Ectodermal cell (in vitro differentiated cells): Measurements from ENCODE around the gene KMT5B.
"Not testable (repeated sequence)": the region's sequence is repeated elsewhere in the genome, so short reads cannot be mapped to it uniquely, and the experiment has no call there.

Experiments
- H3K27ac ChIP-seq: 2 replicates; pipeline ENCODE4 v1.7.0; 2013; ENCODE audit warnings: mild to moderate bottlenecking, low read depth, low read length; ENCODE audit not compliant: insufficient read depth, poor library complexity, severe bottlenecking
- H3K27me3 ChIP-seq: 2 replicates; pipeline ENCODE4 v1.7.0; 2013; ENCODE audit warnings: mild to moderate bottlenecking, low read length; ENCODE audit not compliant: insufficient read depth, control insufficient read depth, poor library complexity, severe bottlenecking
- H3K36me3 ChIP-seq: one replicate; pipeline ENCODE4 v1.7.0; 2013; ENCODE audit warnings: low read length; ENCODE audit not compliant: control insufficient read depth, insufficient read depth
- H3K4me1 ChIP-seq: one replicate; pipeline ENCODE4 v1.7.0; 2013; ENCODE audit warnings: low read length; ENCODE audit not compliant: control insufficient read depth, insufficient read depth
- H3K4me3 ChIP-seq: 2 replicates; pipeline ENCODE4 v1.7.0; 2013; ENCODE audit warnings: low read depth, low read length, control low read depth; ENCODE audit not compliant: insufficient read depth
- H3K9me3 ChIP-seq: 2 replicates; pipeline ENCODE4 v1.7.0; 2013; ENCODE audit warnings: mild to moderate bottlenecking, low read length, moderate library complexity; ENCODE audit not compliant: control insufficient read depth
- WGBS, 2 experiments: methylation state at CpG; one replicate each; pipeline ENCODE4 v1.1.7; 2013; ENCODE audit warnings: missing lambda C conversion rate in 2 of 2; 5-methylcytosine and 5-hydroxymethylcytosine counted together

KMT5B gene

GRCh38 chr11:68255526-68255925 lies 42.4 kb upstream of the KMT5B start:
- H3K36me3 ChIP-seq = no peaks in the 10 kb centered on the region
- peaks cover 6% of the 10 kb centered on the region for H3K4me1 ChIP-seq
- WGBS, 2 experiments = 89 to 91% methylated on average over 13 of the region's 13 CpGs
- no peak overlapping the region for H3K4me3 ChIP-seq
- no peaks in the 10 kb centered on the region for H3K27me3 ChIP-seq
- H3K27ac ChIP-seq = no peak overlapping the region
- no peaks in the 10 kb centered on the region for H3K9me3 ChIP-seq

- 90 to 91% methylated on average over 14 of the region's 14 CpGs for WGBS, 2 experiments
- no peaks in the 10 kb centered on the region for H3K9me3 ChIP-seq
- no peak overlapping the region for H3K27ac ChIP-seq
- H3K36me3 ChIP-seq = no peaks in the 10 kb centered on the region
- peaks cover 6% of the 10 kb centered on the region for H3K4me1 ChIP-seq
- H3K4me3 ChIP-seq = no peak overlapping the region
- H3K27me3 ChIP-seq = no peaks in the 10 kb centered on the region
Measured at GRCh38 chr11:68254421-68254820, 41.3 kb upstream of the KMT5B start.

- no peaks in the 10 kb centered on the region for H3K27me3 ChIP-seq
- H3K27ac ChIP-seq = no peak overlapping the region
- no peak overlapping the region for H3K4me3 ChIP-seq
- no peaks in the 10 kb centered on the region for H3K36me3 ChIP-seq
- WGBS, 2 experiments = 93 to 96% methylated on average over 3 of the region's 3 CpGs
- H3K4me1 ChIP-seq = peaks cover 6% of the 10 kb centered on the region
- no peaks in the 10 kb centered on the region for H3K9me3 ChIP-seq
Measured at GRCh38 chr11:68251765-68252164, 38.7 kb upstream of the KMT5B start.

GRCh38 chr11:68244912-68245311 lies 31.8 kb upstream of the KMT5B start:
- not testable (repeated sequence) for H3K27me3 ChIP-seq, H3K4me3 ChIP-seq, H3K4me1 ChIP-seq, H3K9me3 ChIP-seq, H3K36me3 ChIP-seq, H3K27ac ChIP-seq
- WGBS, 2 experiments = 65 to 74% methylated on average over 4 of the region's 5 CpGs

- H3K4me3 ChIP-seq, H3K9me3 ChIP-seq, H3K36me3 ChIP-seq, H3K4me1 ChIP-seq, H3K27ac ChIP-seq, H3K27me3 ChIP-seq: not testable (repeated sequence)
- WGBS, 2 experiments = 80 to 98% methylated on average over 1 of the region's 1 CpG
Measured at GRCh38 chr11:68243847-68244246, 30.8 kb upstream of the KMT5B start.

- H3K4me3 ChIP-seq = no peak overlapping the region
- H3K27me3 ChIP-seq = no peaks in the 10 kb centered on the region
- H3K27ac ChIP-seq = no peak overlapping the region
- no peaks in the 10 kb centered on the region for H3K9me3 ChIP-seq
- WGBS, 2 experiments = 89 to 92% methylated on average over 2 of the region's 2 CpGs
- H3K36me3 ChIP-seq = no peaks in the 10 kb centered on the region
- no peaks in the 10 kb centered on the region for H3K4me1 ChIP-seq
Measured at GRCh38 chr11:68242616-68243015, 29.5 kb upstream of the KMT5B start.

GRCh38 chr11:68231621-68232020 lies 18.5 kb upstream of the KMT5B start:
- H3K9me3 ChIP-seq = no peaks in the 10 kb centered on the region
- H3K27ac ChIP-seq = no peak overlapping the region
- WGBS, 2 experiments = 92 to 95% methylated on average over 7 of the region's 7 CpGs
- H3K27me3 ChIP-seq = no peaks in the 10 kb centered on the region
- H3K36me3 ChIP-seq = no peaks in the 10 kb centered on the region
- no peaks in the 10 kb centered on the region for H3K4me1 ChIP-seq
- no peak overlapping the region for H3K4me3 ChIP-seq

- WGBS, 2 experiments = 90% methylated on average over 1 of the region's 1 CpG; no CpG with 5 or more reads in 1 of the 2 experiments
- H3K9me3 ChIP-seq = no peaks in the 10 kb centered on the region
- H3K27ac ChIP-seq = no peak overlapping the region
- H3K4me3 ChIP-seq = no peak overlapping the region
- H3K27me3 ChIP-seq = no peaks in the 10 kb centered on the region
- no peaks in the 10 kb centered on the region for H3K36me3 ChIP-seq
- H3K4me1 ChIP-seq = no peaks in the 10 kb centered on the region
Measured at GRCh38 chr11:68229601-68230000, 16.5 kb upstream of the KMT5B start.

GRCh38 chr11:68226421-68226820 lies 13.3 kb upstream of the KMT5B start:
- Histone ChIP-seq H3K36me3 (no peaks in the 10 kb centered on the region), H3K4me3 (no peak overlapping the region), H3K4me1 (no peaks in the 10 kb centered on the region), H3K27me3 (no peaks in the 10 kb centered on the region), H3K27ac (no peak overlapping the region), H3K9me3 (no peaks in the 10 kb centered on the region)
- 94 to 95% methylated on average over 9 of the region's 9 CpGs for WGBS, 2 experiments

GRCh38 chr11:68224606-68225005 lies 11.5 kb upstream of the KMT5B start:
- H3K4me1 ChIP-seq = no peaks in the 10 kb centered on the region
- 93 to 94% methylated on average over 11 of the region's 11 CpGs for WGBS, 2 experiments
- no peaks in the 10 kb centered on the region for H3K27me3 ChIP-seq
- H3K36me3 ChIP-seq = no peaks in the 10 kb centered on the region
- H3K9me3 ChIP-seq = no peaks in the 10 kb centered on the region
- H3K27ac ChIP-seq = no peak overlapping the region
- H3K4me3 ChIP-seq = no peak overlapping the region

- Histone ChIP-seq H3K4me1 (no peaks in the 10 kb centered on the region), H3K27me3 (no peaks in the 10 kb centered on the region), H3K36me3 (no peaks in the 10 kb centered on the region), H3K9me3 (no peaks in the 10 kb centered on the region), H3K27ac (no peak overlapping the region), H3K4me3 (no peak overlapping the region)
- 83% methylated on average over 6 of the region's 6 CpGs for WGBS, 2 experiments
Measured at GRCh38 chr11:68223275-68223674, 10.2 kb upstream of the KMT5B start.
